Left ventricle myocardium inferior (tissue), 1 donor: ENCODE results near the gene BRD3OS. TPM values are rescaled to one million over a fixed set of nuclear protein-coding genes. Genes with fewer than 3 reads are reported as not detected.

Source experiments
- DNase-seq: peaks from one replicate; pipeline ENCODE4 v3.0.0-alpha.2; 2020
- H3K27ac ChIP-seq: fragments of 200-600 bp; replicated peaks from 2 replicates; pipeline ENCODE4 v1.8.0; 2021
- H3K27me3 ChIP-seq: fragments of 200-600 bp; 2 replicates; pipeline ENCODE4 v1.8.0; 2021; ENCODE audit warnings: low read depth
- H3K36me3 ChIP-seq: fragments of 200-600 bp; 2 replicates; pipeline ENCODE4 v1.8.0; 2021
- H3K4me1 ChIP-seq: fragments of 200-600 bp; 2 replicates; pipeline ENCODE4 v1.8.0; 2021
- H3K4me3 ChIP-seq: fragments of 200-600 bp; 2 replicates; pipeline ENCODE4 v1.8.0; 2021; ENCODE audit warnings: mild to moderate bottlenecking, moderate library complexity
- H3K9me3 ChIP-seq: fragments of 200-600 bp; replicated peaks from 2 replicates; pipeline ENCODE4 v1.8.0; 2021
- CTCF ChIP-seq: fragments of 200-600 bp; IDR thresholded peaks from 2 replicates; pipeline ENCODE4 v1.8.0; 2021; ENCODE audit warnings: antibody characterized with exemption, mild to moderate bottlenecking, borderline replicate concordance
- intact Hi-C: fragments of 100-400 bp; cut with micrococcal nuclease; formaldehyde crosslinking; loops from one replicate; pipeline ENCODE4 v1.11.0; 2022
- total RNA-seq: library from RNA; stranded (reverse); fragmentation: NEBNext Ultra II Directional; extraction: Animal tissue kit (Norgen Biotek cat#: 25700); gene quantifications from one replicate; pipeline ENCODE4 v1.2.1, GENCODE V29; 2021
- donor health status: DM: no; HTN: yes; CAD: no; lungs with severe emphysema.

The BRD3OS gene
- total RNA-seq, 1 donor from 2014 or later: 5.7 TPM

GRCh38 chr9:134040781-134041648, 15.7 kb downstream of the BRD3OS start:
- no peak overlapping the region for H3K27ac ChIP-seq
- no peaks in the 10 kb centered on the region for H3K27me3 ChIP-seq
- no peak for DNase-seq
- intact Hi-C loops: no loop called here
- no peak overlapping the region for H3K4me3 ChIP-seq
- no peak for TF ChIP-seq CTCF
- peaks cover 12% of the 10 kb centered on the region for H3K4me1 ChIP-seq
- H3K36me3 ChIP-seq: peaks cover 86% of the 10 kb centered on the region
- H3K9me3 ChIP-seq: peaks cover 20% of the 10 kb centered on the region

- TF ChIP-seq CTCF: no peak
- no peak for DNase-seq
- no peaks in the 10 kb centered on the region for H3K27me3 ChIP-seq
- H3K36me3 ChIP-seq: peaks cover 86% of the 10 kb centered on the region
- no peak overlapping the region for H3K4me3 ChIP-seq
- H3K27ac ChIP-seq: no peak overlapping the region
- H3K4me1 ChIP-seq: peaks cover 14% of the 10 kb centered on the region
- peaks cover 20% of the 10 kb centered on the region for H3K9me3 ChIP-seq
- intact Hi-C loops: no loop called here
These were observed 16.3 kb downstream of the BRD3OS start for GRCh38 chr9:134041649-134041962.

GRCh38 chr9:134043531-134043988, 18.3 kb downstream of the BRD3OS start:
- H3K36me3 ChIP-seq: peaks cover 86% of the 10 kb centered on the region
- H3K4me3 ChIP-seq: no peak overlapping the region
- H3K27me3 ChIP-seq: no peaks in the 10 kb centered on the region
- no peak overlapping the region for H3K27ac ChIP-seq
- DNase-seq: no peak
- TF ChIP-seq CTCF: no peak
- H3K4me1 ChIP-seq: peaks cover 30% of the 10 kb centered on the region
- intact Hi-C loops: no loop called here
- H3K9me3 ChIP-seq: peaks cover 3% of the 10 kb centered on the region

- H3K36me3 ChIP-seq: peaks cover 86% of the 10 kb centered on the region
- intact Hi-C loops: no loop called here
- TF ChIP-seq CTCF: no peak
- peaks cover 43% of the 10 kb centered on the region for H3K4me1 ChIP-seq
- no peak overlapping the region for H3K27ac ChIP-seq
- H3K27me3 ChIP-seq: no peaks in the 10 kb centered on the region
- no peaks in the 10 kb centered on the region for H3K9me3 ChIP-seq
- no peak for DNase-seq
- no peak overlapping the region for H3K4me3 ChIP-seq
These were observed 19.7 kb downstream of the BRD3OS start for GRCh38 chr9:134044944-134045343.

- intact Hi-C loops: no loop called here
- no peak overlapping the region for H3K27ac ChIP-seq
- no peak for DNase-seq
- H3K36me3 ChIP-seq: peaks cover 89% of the 10 kb centered on the region
- no peaks in the 10 kb centered on the region for H3K27me3 ChIP-seq
- TF ChIP-seq CTCF: no peak
- H3K9me3 ChIP-seq: no peaks in the 10 kb centered on the region
- no peak overlapping the region for H3K4me3 ChIP-seq
- peaks cover 41% of the 10 kb centered on the region for H3K4me1 ChIP-seq
These were observed 20.7 kb downstream of the BRD3OS start for GRCh38 chr9:134045841-134046544.
